HS-27A (cell line): ENCODE results near the gene ITGAV.
"Not testable (repeated sequence)": the region's sequence is repeated elsewhere in the genome, so short reads cannot be mapped to it uniquely, and the experiment has no call there.

Experiments used
- DNase-seq: peaks from one replicate; pipeline ENCODE4 v3.0.0-alpha.2; 2012; ENCODE audit warnings: low read depth, missing footprints

ITGAV gene

GRCh38 chr2:186589612-186590349, at the start of gene ITGAV:
TSS of gene ITGAV (plus strand) at chr2:186590056. CDS start at chr2:186590339, 283 bp downstream.
- no peak for DNase-seq

GRCh38 chr2:186540941-186541340, 48.9 kb upstream of the ITGAV start:
- DNase-seq: no peak

GRCh38 chr2:186542002-186542401, 47.9 kb upstream of the ITGAV start:
- no peak for DNase-seq

GRCh38 chr2:186543561-186544131, 46.2 kb upstream of the ITGAV start:
- DNase-seq: no peak

GRCh38 chr2:186544255-186544675, 45.6 kb upstream of the ITGAV start:
- peak; percentile 59 for DNase-seq

GRCh38 chr2:186546846-186547245, 43.0 kb upstream of the ITGAV start:
- DNase-seq: no peak

GRCh38 chr2:186551323-186552050, 38.4 kb upstream of the ITGAV start:
- DNase-seq: no peak

GRCh38 chr2:186554429-186554828, 35.4 kb upstream of the ITGAV start:
- no peak for DNase-seq

GRCh38 chr2:186554850-186555671, 34.8 kb upstream of the ITGAV start:
- DNase-seq: no peak

- no peak for DNase-seq
Observed at GRCh38 chr2:186558512-186559276, 31.2 kb upstream of the ITGAV start.

- no peak for DNase-seq
Observed at GRCh38 chr2:186559370-186559769, 30.5 kb upstream of the ITGAV start.

GRCh38 chr2:186559848-186560247, 30.0 kb upstream of the ITGAV start:
- no peak for DNase-seq

- no peak for DNase-seq
Observed at GRCh38 chr2:186560254-186560653, 29.6 kb upstream of the ITGAV start.

- DNase-seq: no peak
Observed at GRCh38 chr2:186561467-186562208, 28.2 kb upstream of the ITGAV start.

GRCh38 chr2:186562209-186562578, 27.7 kb upstream of the ITGAV start:
- DNase-seq: no peak

GRCh38 chr2:186568600-186568999, 21.3 kb upstream of the ITGAV start:
- not testable (repeated sequence) for DNase-seq

GRCh38 chr2:186569127-186569526, 20.7 kb upstream of the ITGAV start:
- DNase-seq: not testable (repeated sequence)

GRCh38 chr2:186569897-186570296, 20.0 kb upstream of the ITGAV start:
- DNase-seq: no peak

- DNase-seq: no peak
Observed at GRCh38 chr2:186570604-186571003, 19.3 kb upstream of the ITGAV start.

- DNase-seq: no peak
Observed at GRCh38 chr2:186572705-186573104, 17.2 kb upstream of the ITGAV start.

- no peak for DNase-seq
Observed at GRCh38 chr2:186573531-186573930, 16.3 kb upstream of the ITGAV start.
